PFSK-1 (cell line): ENCODE results near the gene TOM1L2.

ENCODE experiments used
- POLR2AphosphoS5 ChIP-seq: IDR thresholded peaks from 2 replicates; pipeline ENCODE4 v1.6.1; 2012; ENCODE audit warnings: low read depth, mild to moderate bottlenecking, control low read depth, low read length, moderate library complexity
- TAF1 ChIP-seq: IDR thresholded peaks from 2 replicates; pipeline ENCODE4 v1.6.1; 2012; ENCODE audit warnings: low read length, control low read depth, borderline replicate concordance; ENCODE audit not compliant: insufficient read depth
- TF ChIP-seq, protein P1 (sequence below), 2 experiments: IDR thresholded peaks; 2 replicates each; pipeline versions ENCODE4 v1.6.1 to v1.8.0; 2011 to 2012; ENCODE audit warnings: low read depth in 2 of 2, low read length in 2 of 2, control low read depth in 1 of 2, inconsistent platforms in 1 of 2, mild to moderate bottlenecking in 1 of 2, moderate library complexity in 1 of 2; ENCODE audit not compliant: insufficient read depth in 1 of 2

DNA sequence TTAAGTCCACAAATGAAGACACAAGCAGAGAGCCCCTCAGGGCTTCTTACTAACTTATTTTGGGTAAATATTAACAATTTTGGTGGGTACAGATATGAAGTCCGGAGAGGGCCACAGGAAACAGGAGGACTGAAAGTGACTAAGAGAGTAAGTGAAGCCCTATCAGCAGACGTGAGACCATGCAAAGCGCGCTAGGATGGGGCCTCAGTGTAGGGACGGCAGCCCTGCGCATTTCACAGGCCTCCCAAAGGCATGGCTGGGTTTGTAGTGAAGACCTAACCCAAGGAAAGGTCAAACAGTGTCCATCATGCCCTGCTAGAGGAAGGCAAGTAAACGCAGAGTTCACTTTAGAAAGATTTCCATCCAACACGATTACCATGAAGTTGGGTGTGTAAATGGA is 75.5 kb downstream of the TOM1L2 start:
- no peak for TF ChIP-seq POLR2AphosphoS5
- TF ChIP-seq TAF1, result no peak
- TF ChIP-seq, protein P1, sequence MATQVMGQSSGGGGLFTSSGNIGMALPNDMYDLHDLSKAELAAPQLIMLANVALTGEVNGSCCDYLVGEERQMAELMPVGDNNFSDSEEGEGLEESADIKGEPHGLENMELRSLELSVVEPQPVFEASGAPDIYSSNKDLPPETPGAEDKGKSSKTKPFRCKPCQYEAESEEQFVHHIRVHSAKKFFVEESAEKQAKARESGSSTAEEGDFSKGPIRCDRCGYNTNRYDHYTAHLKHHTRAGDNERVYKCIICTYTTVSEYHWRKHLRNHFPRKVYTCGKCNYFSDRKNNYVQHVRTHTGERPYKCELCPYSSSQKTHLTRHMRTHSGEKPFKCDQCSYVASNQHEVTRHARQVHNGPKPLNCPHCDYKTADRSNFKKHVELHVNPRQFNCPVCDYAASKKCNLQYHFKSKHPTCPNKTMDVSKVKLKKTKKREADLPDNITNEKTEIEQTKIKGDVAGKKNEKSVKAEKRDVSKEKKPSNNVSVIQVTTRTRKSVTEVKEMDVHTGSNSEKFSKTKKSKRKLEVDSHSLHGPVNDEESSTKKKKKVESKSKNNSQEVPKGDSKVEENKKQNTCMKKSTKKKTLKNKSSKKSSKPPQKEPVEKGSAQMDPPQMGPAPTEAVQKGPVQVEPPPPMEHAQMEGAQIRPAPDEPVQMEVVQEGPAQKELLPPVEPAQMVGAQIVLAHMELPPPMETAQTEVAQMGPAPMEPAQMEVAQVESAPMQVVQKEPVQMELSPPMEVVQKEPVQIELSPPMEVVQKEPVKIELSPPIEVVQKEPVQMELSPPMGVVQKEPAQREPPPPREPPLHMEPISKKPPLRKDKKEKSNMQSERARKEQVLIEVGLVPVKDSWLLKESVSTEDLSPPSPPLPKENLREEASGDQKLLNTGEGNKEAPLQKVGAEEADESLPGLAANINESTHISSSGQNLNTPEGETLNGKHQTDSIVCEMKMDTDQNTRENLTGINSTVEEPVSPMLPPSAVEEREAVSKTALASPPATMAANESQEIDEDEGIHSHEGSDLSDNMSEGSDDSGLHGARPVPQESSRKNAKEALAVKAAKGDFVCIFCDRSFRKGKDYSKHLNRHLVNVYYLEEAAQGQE (IDR thresholded peaks at IDR 0.05; ENCODE audit: insufficient read depth in 1 of 2, low read depth in 2 of 2, low read length in 2 of 2), result no peak
